HepG2 (cell line): ENCODE measurements around the gene TAB2. TPM values are rescaled to one million over a fixed set of nuclear protein-coding genes. Genes with fewer than 3 reads are reported as not detected.

Experiments
- ATAC-seq: fragments of 200-7000 bp; cut with Tn5 transposase; 3 replicates; pipeline ENCODE4 v1.9.1; 2020; ENCODE audit warnings: mild to moderate bottlenecking, moderate library complexity
- BruUV-seq: library from RNA; stranded (reverse); fragments of 400-500 nt; replicated peaks from 2 replicates; lab custom pipeline; 2021; lab: Mats Ljungman, UMichigan
- CTCF ChIA-PET: fragments of 300-600 bp; formaldehyde crosslinking; extraction: SDS; loops from one replicate; lab custom pipeline; 2021; ENCODE audit warnings: low total read pairs, inconsistent platforms, low intra/inter-chr PET ratio; lab: Yijun Ruan, JAX
- POLR2A ChIA-PET: fragments of 350-600 bp; sonication (Branson Sonifier 250); formaldehyde crosslinking; loops from one replicate; lab custom pipeline; 2020; ENCODE audit warnings: antibody characterized with exemption, inconsistent platforms; lab: Yijun Ruan, JAX
- DNase-seq: peaks from one replicate; pipeline ENCODE4 v3.0.0-alpha.2; 2015; ENCODE audit warnings: low spot score
- FAIRE-seq: peaks from 3 replicates; lab custom pipeline; 2011; peaks lifted over from hg19 to GRCh38; lab: Jason Lieb, UNC
- H2AFZ ChIP-seq: one replicate; pipeline ENCODE4 v1.6.1; 2011; ENCODE audit warnings: low read length, inconsistent platforms
- H3K27ac ChIP-seq: fragments of 300-600 bp; 3 replicates; pipeline ENCODE4 v1.8.0; 2011; ENCODE audit warnings: mixed run types, mild to moderate bottlenecking, mixed read lengths, low read length, inconsistent platforms; ENCODE audit not compliant: insufficient read depth; ENCODE audit errors: extremely low read length
- H3K27me3 ChIP-seq, 2 experiments: fragments of 200-600 bp in 1 of 2; 2 replicates in 1 of 2; 3 replicates in 1 of 2; pipeline versions ENCODE4 v1.6.0 to v1.8.0; 2011; ENCODE audit warnings: low read length in 2 of 2, mild to moderate bottlenecking in 2 of 2, moderate library complexity in 2 of 2, inconsistent platforms in 1 of 2; ENCODE audit not compliant: insufficient read depth in 2 of 2, control insufficient read depth in 1 of 2
- H3K36me3 ChIP-seq, 2 experiments: fragments of 200-600 bp in 1 of 2; replicated peaks in 1 of 2; 2 replicates in 1 of 2; 3 replicates in 1 of 2; pipeline versions ENCODE4 v1.5.1 to v1.8.0; 2011; ENCODE audit warnings: low read length in 2 of 2, inconsistent platforms in 1 of 2; ENCODE audit not compliant: insufficient read depth in 2 of 2, control insufficient read depth in 1 of 2
- H3K4me1 ChIP-seq: 2 replicates; pipeline ENCODE4 v1.5.1; 2012; ENCODE audit warnings: low read length, inconsistent platforms; ENCODE audit not compliant: insufficient read depth
- H3K4me2 ChIP-seq: 2 replicates; pipeline ENCODE4 v1.6.0; 2011; ENCODE audit warnings: low read depth, low read length, inconsistent platforms
- H3K4me3 ChIP-seq, 3 experiments: fragments of 200-600 bp in 1 of 3; sonication (generic), shearing (Covaris generic) in 1 of 3; replicated peaks in 1 of 3; 2 replicates each; pipeline ENCODE4 v1.5.1; 2011 to 2016; ENCODE audit warnings: low read length in 3 of 3, inconsistent platforms in 2 of 3, low read depth in 2 of 3, mild to moderate bottlenecking in 2 of 3, control low read depth in 1 of 3, mixed read lengths in 1 of 3; ENCODE audit not compliant: insufficient read depth in 1 of 3
- H3K79me2 ChIP-seq: one replicate; pipeline ENCODE4 v1.6.1; 2011; ENCODE audit warnings: low read length, inconsistent platforms; ENCODE audit not compliant: insufficient read depth
- H3K9ac ChIP-seq: 2 replicates; pipeline ENCODE4 v1.6.0; 2011; ENCODE audit warnings: mild to moderate bottlenecking, low read depth, low read length, inconsistent platforms; ENCODE audit not compliant: insufficient read depth
- H3K9me3 ChIP-seq: 2 replicates; pipeline ENCODE4 v1.5.1; 2012; ENCODE audit warnings: mild to moderate bottlenecking, low read length
- H4K20me1 ChIP-seq: 2 replicates; pipeline ENCODE4 v1.6.0; 2011; ENCODE audit warnings: inconsistent platforms, mild to moderate bottlenecking, low read length, moderate library complexity; ENCODE audit not compliant: insufficient read depth
- EZH2 ChIP-seq: conservative IDR thresholded peaks from 2 replicates; pipeline ENCODE4 v1.6.1; 2012; ENCODE audit warnings: mild to moderate bottlenecking, low read depth, low read length, moderate library complexity
- GFI1 ChIP-seq: sonication (generic); formaldehyde crosslinking; IDR thresholded peaks from 2 replicates; pipeline ENCODE4 v1.5.0; 2020; ENCODE audit warnings: missing genetic modification reagents, mild to moderate bottlenecking, borderline replicate concordance
- HOXA3 ChIP-seq: sonication (generic); formaldehyde crosslinking; IDR thresholded peaks from 2 replicates; pipeline ENCODE4 v1.5.0; 2020; ENCODE audit warnings: missing genetic modification reagents
- PRDM15 ChIP-seq: sonication (generic); formaldehyde crosslinking; IDR thresholded peaks from 2 replicates; pipeline ENCODE4 v1.4.0; 2020; ENCODE audit warnings: missing genetic modification reagents
- PRDM4 ChIP-seq: sonication (generic); formaldehyde crosslinking; IDR thresholded peaks from 2 replicates; pipeline ENCODE4 v1.9.0; 2021; ENCODE audit warnings: missing genetic modification reagents, borderline replicate concordance
- PREB ChIP-seq: sonication (generic); formaldehyde crosslinking; IDR thresholded peaks from 2 replicates; pipeline ENCODE4 v1.4.0; 2020; ENCODE audit warnings: missing genetic modification reagents
- RBAK ChIP-seq: sonication (generic); formaldehyde crosslinking; IDR thresholded peaks from 2 replicates; pipeline ENCODE4 v1.5.1; 2020; ENCODE audit warnings: mild to moderate bottlenecking, missing genetic modification reagents
- REL ChIP-seq: sonication (generic); formaldehyde crosslinking; conservative IDR thresholded peaks from 2 replicates; pipeline ENCODE4 v1.8.0; 2022; ENCODE audit warnings: mild to moderate bottlenecking, missing genetic modification reagents, moderate library complexity
- SCMH1 ChIP-seq: sonication (generic); formaldehyde crosslinking; IDR thresholded peaks from 2 replicates; pipeline ENCODE4 v1.9.0; 2021; ENCODE audit warnings: missing genetic modification reagents, mild to moderate bottlenecking, borderline replicate concordance
- ZBTB20 ChIP-seq: sonication (generic); formaldehyde crosslinking; IDR thresholded peaks from 2 replicates; pipeline ENCODE4 v1.8.1; 2023; ENCODE audit warnings: missing genetic modification reagents, low read depth, mild to moderate bottlenecking, borderline replicate concordance
- ZNF510 ChIP-seq: sonication (generic); formaldehyde crosslinking; IDR thresholded peaks from 2 replicates; pipeline ENCODE4 v1.4.0; 2020; ENCODE audit warnings: low read depth, mild to moderate bottlenecking, missing genetic modification reagents
- ZNF556 ChIP-seq: sonication (generic); formaldehyde crosslinking; IDR thresholded peaks from 2 replicates; pipeline ENCODE4 v1.4.0; 2020; ENCODE audit warnings: mild to moderate bottlenecking, missing genetic modification reagents, borderline replicate concordance
- WGBS: methylation state at CpG from one replicate; pipeline ENCODE4 v1.1.6; 2017; ENCODE audit warnings: low lambda C conversion rate; 5-methylcytosine and 5-hydroxymethylcytosine counted together
- in situ Hi-C: cut with HindIII; loops from 2 replicates; pipeline ENCODE4 v1.10.0; 2017; ENCODE audit warnings: low pct_unique_long_range_greater_than_20kb; ENCODE audit not compliant: extremely low pct_ligation_motif_present
- intact Hi-C: fragments of 100-400 bp; cut with micrococcal nuclease; formaldehyde crosslinking; loops from one replicate; pipeline ENCODE4 v1.10.0; 2022; ENCODE audit not compliant: unreplicated experiment
- polyA plus RNA-seq, 8 experiments: library from polyadenylated mRNA; depleted of rRNA in 3 of 8; stranded (reverse) in 7 of 8; unstranded in 1 of 8; fragments of >200 nt; fragmentation: Illumina TruSeq in 4 of 8; extraction: Trizol in 4 of 8; gene quantifications; 2 replicates each; pipeline versions ENCODE4 v1.2.1 to v1.2.3, GENCODE V29; 2011 to 2016; ENCODE audit warnings: low read depth in 4 of 8, missing spikeins in 1 of 8, mixed read lengths in 1 of 8; ENCODE audit not compliant: insufficient read depth in 1 of 8
- total RNA-seq, 5 experiments: library from RNA; depleted of rRNA; stranded (reverse); fragments of >200 nt; fragmentation: Illumina TruSeq; extraction: Trizol; gene quantifications; 2 replicates each; pipeline ENCODE4 v1.2.3, GENCODE V29; 2016; ENCODE audit warnings: low read depth in 1 of 5

The TAB2 gene
- total and polyA plus RNA-seq, 2 of the 13 experiments (the other 11 are each of a cell fraction or from before 2014, with no cell fraction given) = 23.7 to 50.2 TPM

GRCh38 chr6:149458806-149459205 lies 141.3 kb downstream of the TAB2 start:
- H3K9ac ChIP-seq = no peak overlapping the region
- TF ChIP-seq EZH2 (no peak), ZNF510 (CRISPR knock-in tag) (no peak), REL (CRISPR knock-in tag) (no peak), SCMH1 (no peak), PREB (CRISPR knock-in tag) (no peak), ZBTB20 (CRISPR knock-in tag) (no peak), RBAK (no peak), PRDM4 (CRISPR knock-in tag) (no peak), HOXA3 (CRISPR knock-in tag) (no peak), ZNF556 (no peak), GFI1 (CRISPR knock-in tag) (no peak), PRDM15 (no peak)
- H3K4me2 ChIP-seq = no peak overlapping the region
- FAIRE-seq (no peak), ATAC-seq (no peak), DNase-seq (no peak)
- H3K9me3 ChIP-seq = no peaks in the 10 kb centered on the region
- no peaks in the 10 kb centered on the region for H4K20me1 ChIP-seq
- H3K4me1 ChIP-seq = peaks cover 19% of the 10 kb centered on the region
- no peak overlapping the region for H2AFZ ChIP-seq
- H3K4me3 ChIP-seq = no peak overlapping the region
- no peaks in the 10 kb centered on the region; a peak in 1 of 5 replicates for H3K36me3 ChIP-seq
- CTCF ChIA-PET = no interaction called here
- no peak overlapping the region for H3K27ac ChIP-seq
- H3K79me2 ChIP-seq = no peaks in the 10 kb centered on the region
- WGBS = 93% methylated on average over 1 of the region's 1 CpG
- no peaks in the 10 kb centered on the region for H3K27me3 ChIP-seq
- BruUV-seq = no TSS peak
- in situ Hi-C loops = no loop called here
- intact Hi-C loops = no loop called here
- POLR2A ChIA-PET = no interaction called here
